IMR-90 (cell line): ENCODE results near the gene ISLR2. TPM values are rescaled to one million over a fixed set of nuclear protein-coding genes. Genes with fewer than 3 reads are reported as not detected.

Experiments
- ATAC-seq: fragments of 200-7000 bp; cut with Tn5 transposase; 2 replicates; pipeline ENCODE4 v1.9.1; 2020; ENCODE audit warnings: low read depth, mild to moderate bottlenecking, moderate library complexity
- BruUV-seq: library from RNA; stranded (reverse); fragments of 400-500 nt; replicated peaks from 2 replicates; lab custom pipeline; 2021; lab: Mats Ljungman, UMichigan
- CTCF ChIA-PET: fragments of 300-600 bp; formaldehyde crosslinking; extraction: SDS; loops from one replicate; lab custom pipeline; 2021; ENCODE audit warnings: antibody characterized with exemption; lab: Yijun Ruan, JAX
- POLR2A ChIA-PET: fragments of 300-600 bp; sonication (Branson Sonifier 250); formaldehyde crosslinking; loops from one replicate; lab custom pipeline; 2022; ENCODE audit warnings: antibody characterized with exemption; ENCODE audit not compliant: unreplicated experiment; lab: Charles Lee
- DNase-seq: peaks from one replicate; pipeline ENCODE4 v3.0.0; 2013
- H2AFZ ChIP-seq: replicated peaks from 2 replicates; pipeline ENCODE3; 2013; ENCODE audit warnings: low read length, mild to moderate bottlenecking; ENCODE audit not compliant: poor library complexity
- H2AK5ac ChIP-seq: 2 replicates; pipeline ENCODE4 v1.6.1; 2013; ENCODE audit warnings: low read depth, low read length, inconsistent platforms
- H2AK9ac ChIP-seq: replicated peaks from 2 replicates; pipeline ENCODE3; 2013; ENCODE audit warnings: mild to moderate bottlenecking, low read depth, low read length, moderate library complexity; ENCODE audit not compliant: poor library complexity
- H2BK120ac ChIP-seq: 2 replicates; pipeline ENCODE4 v1.6.1; 2013; ENCODE audit warnings: low read depth, low read length, inconsistent platforms
- H2BK15ac ChIP-seq: 3 replicates; pipeline ENCODE4 v1.6.1; 2013; ENCODE audit warnings: low read depth, low read length, inconsistent platforms
- H2BK20ac ChIP-seq: 2 replicates; pipeline ENCODE4 v1.6.1; 2013; ENCODE audit warnings: low read depth, mild to moderate bottlenecking, inconsistent platforms, low read length, moderate library complexity
- H2BK5ac ChIP-seq: 2 replicates; pipeline ENCODE4 v1.6.1; 2013; ENCODE audit warnings: mild to moderate bottlenecking, low read depth, low read length, inconsistent platforms; ENCODE audit not compliant: poor library complexity, severe bottlenecking
- H3K14ac ChIP-seq: replicated peaks from 2 replicates; pipeline ENCODE4 v1.6.1; 2013; ENCODE audit warnings: low read depth, low read length, inconsistent platforms
- H3K18ac ChIP-seq: 2 replicates; pipeline ENCODE4 v1.6.1; 2013; ENCODE audit warnings: low read depth, low read length, control low read depth
- H3K23ac ChIP-seq: 2 replicates; pipeline ENCODE4 v1.6.1; 2013; ENCODE audit warnings: low read depth, low read length, inconsistent platforms
- H3K27ac ChIP-seq: 2 replicates; pipeline ENCODE4 v1.5.1; 2013; ENCODE audit warnings: mild to moderate bottlenecking, control low read depth, low read length; ENCODE audit not compliant: insufficient read depth
- H3K27me3 ChIP-seq: 2 replicates; pipeline ENCODE4 v1.6.1; 2013; ENCODE audit warnings: low read length; ENCODE audit not compliant: control insufficient read depth, insufficient read depth
- H3K36me3 ChIP-seq: 2 replicates; pipeline ENCODE4 v1.6.1; 2013; ENCODE audit warnings: low read length, mixed read lengths; ENCODE audit not compliant: control insufficient read depth, insufficient read depth
- H3K4ac ChIP-seq: 2 replicates; pipeline ENCODE4 v1.6.1; 2013; ENCODE audit warnings: low read depth, low read length, inconsistent platforms
- H3K4me1 ChIP-seq: 2 replicates; pipeline ENCODE4 v1.6.1; 2013; ENCODE audit warnings: low read length, mixed read lengths; ENCODE audit not compliant: control insufficient read depth, insufficient read depth
- H3K4me2 ChIP-seq: 2 replicates; pipeline ENCODE4 v1.6.1; 2013; ENCODE audit warnings: low read depth, mild to moderate bottlenecking, control low read depth, low read length, moderate library complexity
- H3K4me3 ChIP-seq: 2 replicates; pipeline ENCODE4 v1.5.1; 2013; ENCODE audit warnings: low read depth, mild to moderate bottlenecking, control low read depth, low read length, moderate library complexity; ENCODE audit not compliant: insufficient read depth
- H3K56ac ChIP-seq: 2 replicates; pipeline ENCODE4 v1.6.1; 2013; ENCODE audit warnings: low read length, inconsistent platforms; ENCODE audit not compliant: insufficient read depth; ENCODE audit errors: extremely low read depth
- H3K79me1 ChIP-seq, 2 experiments: 2 replicates each; pipeline ENCODE4 v1.6.1; 2013; ENCODE audit warnings: low read length in 2 of 2, inconsistent platforms in 1 of 2, low read depth in 1 of 2
- H3K9ac ChIP-seq: 2 replicates; pipeline ENCODE4 v1.6.1; 2013; ENCODE audit warnings: low read depth, low read length, control low read depth
- H3K9me1 ChIP-seq: 2 replicates; pipeline ENCODE4 v1.6.1; 2013; ENCODE audit warnings: low read length, inconsistent platforms; ENCODE audit not compliant: insufficient read depth
- H3K9me3 ChIP-seq: 2 replicates; pipeline ENCODE4 v1.6.1; 2013; ENCODE audit warnings: low read length; ENCODE audit not compliant: control insufficient read depth, insufficient read depth
- H4K20me1 ChIP-seq: 2 replicates; pipeline ENCODE4 v1.6.1; 2013; ENCODE audit warnings: low read length, inconsistent platforms; ENCODE audit not compliant: insufficient read depth
- H4K5ac ChIP-seq: 2 replicates; pipeline ENCODE4 v1.6.1; 2013; ENCODE audit warnings: mild to moderate bottlenecking, low read depth, low read length, control low read depth
- H4K8ac ChIP-seq, 2 experiments: 2 replicates each; pipeline ENCODE4 v1.6.1; 2013; ENCODE audit warnings: low read depth in 2 of 2, low read length in 2 of 2, control low read depth in 1 of 2, inconsistent platforms in 1 of 2
- H4K91ac ChIP-seq: 2 replicates; pipeline ENCODE4 v1.6.1; 2013; ENCODE audit warnings: low read depth, low read length, inconsistent platforms; ENCODE audit not compliant: insufficient read depth
- BHLHE40 ChIP-seq: fragments of 150-350 bp; IDR thresholded peaks from 2 replicates; pipeline ENCODE4 v1.6.1; 2016; ENCODE audit warnings: mild to moderate bottlenecking, low read depth, low read length
- CEBPB ChIP-seq: IDR thresholded peaks from 2 replicates; pipeline ENCODE4 v1.6.1; 2012; ENCODE audit warnings: low read depth, low read length, improper control_type of control experiment
- CHD1 ChIP-seq: IDR thresholded peaks from 2 replicates; pipeline ENCODE4 v1.6.1; 2012; ENCODE audit warnings: low read depth, low read length, improper control_type of control experiment
- POLR2A ChIP-seq: IDR thresholded peaks from 2 replicates; pipeline ENCODE4 v1.6.1; 2012; ENCODE audit warnings: mild to moderate bottlenecking, low read depth, low read length
- RFX5 ChIP-seq: IDR thresholded peaks from 2 replicates; pipeline ENCODE4 v1.8.0; 2012; ENCODE audit warnings: low read depth, mild to moderate bottlenecking, low read length, moderate library complexity
- WGBS, 2 experiments: methylation state at CpG; one replicate each; pipeline versions ENCODE4 v1.1.5 to v1.1.7; 2013; ENCODE audit warnings: missing lambda C conversion rate in 2 of 2; ENCODE audit not compliant: insufficient read length in 1 of 2; ENCODE audit errors: extremely low coverage in 2 of 2; 5-methylcytosine and 5-hydroxymethylcytosine counted together
- dilution Hi-C: fragments of 300-500 bp; cut with HindIII; formaldehyde crosslinking; loops from one replicate; pipeline ENCODE4 v1.14.3; 2018; ENCODE audit warnings: low sequenced_read_pairs; ENCODE audit not compliant: unreplicated experiment
- in situ Hi-C: fragments of 300-500 bp; cut with MboI; formaldehyde crosslinking; loops from 3 replicates; pipeline ENCODE4 v1.14.3; 2019; ENCODE audit warnings: low sequenced_read_pairs, inconsistent platforms, mixed read lengths
- intact Hi-C: fragments of 100-400 bp; cut with micrococcal nuclease; formaldehyde crosslinking; loops from 2 replicates; pipeline ENCODE4 v1.10.0; 2022
- polyA plus RNA-seq, 3 experiments: library from polyadenylated mRNA; depleted of rRNA; stranded (reverse); fragments of >200 nt; gene quantifications; 2 replicates each; pipeline ENCODE4 v1.2.3, GENCODE V29; 2012; ENCODE audit warnings: low replicate concordance in 1 of 3
- total RNA-seq: library from RNA; depleted of rRNA; stranded (reverse); fragments of >200 nt; gene quantifications from 2 replicates; pipeline ENCODE4 v1.2.3, GENCODE V29; 2012
- TF ChIP-seq, protein P1 (sequence below): fragments of 150-350 bp; IDR thresholded peaks from 2 replicates; pipeline ENCODE4 v1.6.1; 2016; ENCODE audit warnings: low read depth, mild to moderate bottlenecking, low read length, moderate library complexity, borderline replicate concordance

The ISLR2 gene
- total and polyA plus RNA-seq, 2 of the 4 experiments (the other 2 are of a cell fraction), result not detected

DNA sequence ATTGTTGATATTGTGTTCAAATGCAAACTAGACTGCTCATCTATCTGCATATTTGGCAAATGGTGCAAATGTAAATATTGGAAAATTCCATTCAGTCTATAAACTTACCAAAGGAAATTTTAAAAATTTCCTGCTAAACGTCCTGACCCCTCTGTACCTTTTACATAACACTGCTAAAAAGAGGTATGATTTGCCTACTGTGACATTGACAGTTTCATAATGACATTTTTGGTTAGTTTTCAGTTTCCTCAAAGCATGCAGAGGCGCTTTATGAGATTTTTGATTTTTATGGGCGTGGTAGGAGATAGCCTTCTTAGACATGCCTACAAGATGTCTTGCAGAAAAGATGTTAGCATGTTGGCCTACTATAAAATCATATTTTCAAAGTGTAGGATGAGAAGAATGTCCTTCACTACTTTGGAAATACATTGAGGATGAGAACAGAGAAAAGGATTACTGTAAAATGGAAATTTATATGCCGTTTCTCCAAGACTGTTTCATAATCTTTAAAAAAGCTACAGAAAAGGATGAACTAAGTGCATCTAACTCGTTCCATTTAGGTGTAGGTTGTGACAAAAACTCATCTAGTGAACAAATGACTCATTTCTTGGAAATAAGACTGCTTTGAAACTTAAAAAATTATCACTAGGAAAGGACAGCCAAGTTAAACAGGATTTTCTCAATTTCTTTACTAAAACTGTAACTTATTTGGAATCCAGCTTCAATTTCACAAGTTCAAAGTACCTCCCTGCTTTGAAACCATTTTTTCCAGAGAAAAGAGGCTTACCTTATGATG, 28.7 kb downstream of the ISLR2 start:
- dilution Hi-C loops, result no loop called here
- CTCF ChIA-PET, result no interaction called here

More for the DNA sequence above, 28.7 kb downstream of the ISLR2 start:
- Histone ChIP-seq H4K20me1 (no peaks in the 10 kb centered on the region), H2BK5ac (no peak overlapping the region), H4K91ac (no peak overlapping the region), H3K4ac (no peak overlapping the region), H3K79me1 (no peaks in the 10 kb centered on the region), H2BK20ac (no peak overlapping the region), H3K4me1 (peaks cover 2% of the 10 kb centered on the region; the same call in 1 of the 2 replicates), H3K56ac (no peak overlapping the region), H2AK5ac (no peak overlapping the region), H2AK9ac (no peak overlapping the region), H3K18ac (no peak overlapping the region), H3K14ac (no peak overlapping the region), H4K5ac (no peak overlapping the region), H2BK120ac (no peak overlapping the region), H3K4me3 (no peak overlapping the region), H3K27ac (no peak overlapping the region), H2AFZ (no peak overlapping the region), H2BK15ac (no peak overlapping the region), H3K23ac (no peak overlapping the region), H3K36me3 (no peaks in the 10 kb centered on the region), H3K27me3 (peaks cover 52% of the 10 kb centered on the region), H3K9me1 (no peaks in the 10 kb centered on the region), H3K9ac (no peak overlapping the region), H3K4me2 (no peak overlapping the region), H4K8ac (no peak overlapping the region), H3K9me3 (no peaks in the 10 kb centered on the region)
- no peak for ATAC-seq
- no peak for DNase-seq
- no CpG with 5 or more reads among the region's 5 CpGs for WGBS, 2 experiments
- POLR2A ChIA-PET, result no interaction called here
- TF ChIP-seq CHD1, result no peak
- no peak for TF ChIP-seq BHLHE40
- TF ChIP-seq CEBPB, result no peak
- TF ChIP-seq, protein P1, sequence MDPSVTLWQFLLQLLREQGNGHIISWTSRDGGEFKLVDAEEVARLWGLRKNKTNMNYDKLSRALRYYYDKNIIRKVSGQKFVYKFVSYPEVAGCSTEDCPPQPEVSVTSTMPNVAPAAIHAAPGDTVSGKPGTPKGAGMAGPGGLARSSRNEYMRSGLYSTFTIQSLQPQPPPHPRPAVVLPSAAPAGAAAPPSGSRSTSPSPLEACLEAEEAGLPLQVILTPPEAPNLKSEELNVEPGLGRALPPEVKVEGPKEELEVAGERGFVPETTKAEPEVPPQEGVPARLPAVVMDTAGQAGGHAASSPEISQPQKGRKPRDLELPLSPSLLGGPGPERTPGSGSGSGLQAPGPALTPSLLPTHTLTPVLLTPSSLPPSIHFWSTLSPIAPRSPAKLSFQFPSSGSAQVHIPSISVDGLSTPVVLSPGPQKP, result no peak
- no peak for TF ChIP-seq RFX5
- no peak for TF ChIP-seq POLR2A
- in situ Hi-C loops (no loop called here), intact Hi-C loops (no loop called here)
- BruUV-seq, result no TSS peak
